HG03135 (cell line): ENCODE results near the gene NFE2.
"Not testable (repeated sequence)": the region's sequence is repeated elsewhere in the genome, so short reads cannot be mapped to it uniquely, and the experiment has no call there.

ENCODE experiments used
- ATAC-seq: cut with Tn5 transposase; IDR thresholded peaks from one replicate; pipeline ENCODE4 v1.9.1; 2021; ENCODE audit warnings: mild to moderate bottlenecking, moderate library complexity; ENCODE audit not compliant: unreplicated experiment

Gene NFE2

GRCh38 chr12:54300732-54301427, at the start of gene NFE2:
NFE2 (minus strand) TSS chr12:54301015; CDS start chr12:54295248, 5,767 bp downstream.
- ATAC-seq: no peak

DNA sequence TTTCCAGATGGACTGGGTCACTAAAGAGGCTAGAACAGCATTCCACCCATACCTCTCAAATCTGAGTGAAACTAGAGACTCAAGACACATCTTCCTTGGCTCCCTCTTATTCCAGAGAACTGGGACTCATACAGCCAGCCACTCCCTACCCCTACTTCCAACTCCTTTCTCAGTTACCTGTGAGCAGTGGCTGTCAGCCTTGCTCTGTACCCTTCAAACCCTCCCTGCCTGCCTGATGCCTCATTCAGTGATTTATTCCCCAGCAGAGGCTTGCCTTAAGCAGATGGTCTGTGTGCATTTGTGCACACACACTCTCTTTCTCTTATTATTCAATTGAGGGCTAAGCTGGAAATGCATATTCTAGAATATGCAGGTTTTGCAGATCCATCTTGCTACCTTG, 48.9 kb upstream of the NFE2 start:
- no peak for ATAC-seq

- ATAC-seq: no peak
These were observed 48.2 kb upstream of the NFE2 start for GRCh38 chr12:54349036-54349435.

DNA sequence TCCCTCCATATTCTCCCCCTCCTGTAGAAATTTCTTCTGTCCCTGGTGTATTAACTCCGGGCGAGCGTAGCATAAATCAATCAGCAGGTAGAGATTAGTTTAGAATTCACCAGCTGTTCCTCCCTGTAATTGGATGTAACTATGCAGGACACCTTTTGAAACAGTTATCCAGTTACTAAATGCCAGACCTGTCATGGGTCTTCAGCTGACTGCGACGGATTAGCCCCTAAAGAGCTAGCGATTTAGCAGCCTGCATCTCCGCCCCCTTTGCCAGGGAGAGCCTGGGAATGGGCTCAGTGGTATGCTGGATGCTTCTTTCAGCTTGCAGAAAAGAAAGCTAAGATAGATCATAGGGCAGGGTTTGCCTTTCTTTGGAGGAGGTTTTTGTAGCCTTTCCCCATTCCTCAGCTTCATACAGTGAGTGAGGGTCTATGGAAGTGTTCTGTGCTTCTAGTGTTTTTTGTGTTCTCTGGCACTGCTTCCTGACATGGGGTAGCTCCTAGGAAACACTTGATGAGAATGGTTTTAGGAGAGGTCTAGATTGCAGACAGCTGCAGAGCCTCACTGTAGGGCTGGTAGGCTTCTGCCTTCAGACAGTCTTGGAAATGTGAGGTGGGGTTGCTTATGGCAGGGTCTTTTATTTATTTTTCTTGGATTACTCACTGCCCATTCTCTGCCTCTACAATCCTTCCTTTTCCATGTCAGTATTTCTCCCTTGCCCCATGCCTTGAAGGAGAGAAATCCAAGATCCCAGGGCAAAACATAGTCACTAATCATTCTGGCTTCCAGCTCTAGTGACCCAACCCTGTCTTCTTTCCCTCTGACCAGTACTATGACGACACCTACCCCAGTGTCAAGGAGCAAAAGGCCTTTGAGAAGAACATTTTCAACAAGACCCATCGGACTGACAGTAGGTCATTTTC, 40.8 kb upstream of the NFE2 start:
- no peak for ATAC-seq

GRCh38 chr12:54340846-54341245, 40.0 kb upstream of the NFE2 start:
- no peak for ATAC-seq

- ATAC-seq: no peak
These were observed 38.0 kb upstream of the NFE2 start for GRCh38 chr12:54338698-54339296.

DNA sequence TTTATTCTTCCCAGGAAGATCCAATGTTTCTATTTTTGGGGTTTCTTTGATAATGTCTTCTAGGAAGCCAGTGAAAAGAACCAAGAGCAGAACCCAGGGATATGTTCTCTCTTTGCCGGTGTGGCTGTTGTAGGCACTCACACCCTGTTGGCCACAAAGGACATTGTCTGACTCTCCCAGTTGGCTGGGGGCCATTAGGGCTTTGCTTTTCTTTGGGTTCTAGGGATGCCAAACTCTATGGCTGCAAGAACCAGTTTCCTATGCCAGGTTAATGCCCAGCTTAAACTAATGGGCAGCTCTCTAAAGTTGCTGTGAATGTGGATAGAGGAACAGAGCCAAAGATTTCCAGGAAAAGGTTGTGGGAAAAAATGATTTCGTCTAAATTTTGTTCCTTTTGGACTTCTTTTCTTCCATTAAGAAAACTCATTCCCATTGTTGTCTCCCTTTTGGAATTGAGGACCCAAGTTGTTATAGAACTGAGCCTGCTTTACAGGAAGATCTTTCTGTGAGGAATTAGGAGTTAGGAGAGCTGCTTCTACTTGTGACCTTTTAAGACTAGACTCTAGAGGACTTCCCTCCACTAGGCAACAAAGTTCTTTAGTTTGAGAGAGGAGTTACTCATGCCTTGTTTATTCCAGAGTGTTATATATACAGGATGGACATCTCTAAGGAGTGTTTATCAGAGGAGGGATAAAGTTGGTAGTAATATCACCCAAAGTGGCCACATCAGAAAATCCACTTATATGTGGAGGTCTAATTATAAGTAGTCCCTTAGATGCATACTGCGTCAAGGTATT, 37.2 kb upstream of the NFE2 start:
- ATAC-seq: no peak

DNA sequence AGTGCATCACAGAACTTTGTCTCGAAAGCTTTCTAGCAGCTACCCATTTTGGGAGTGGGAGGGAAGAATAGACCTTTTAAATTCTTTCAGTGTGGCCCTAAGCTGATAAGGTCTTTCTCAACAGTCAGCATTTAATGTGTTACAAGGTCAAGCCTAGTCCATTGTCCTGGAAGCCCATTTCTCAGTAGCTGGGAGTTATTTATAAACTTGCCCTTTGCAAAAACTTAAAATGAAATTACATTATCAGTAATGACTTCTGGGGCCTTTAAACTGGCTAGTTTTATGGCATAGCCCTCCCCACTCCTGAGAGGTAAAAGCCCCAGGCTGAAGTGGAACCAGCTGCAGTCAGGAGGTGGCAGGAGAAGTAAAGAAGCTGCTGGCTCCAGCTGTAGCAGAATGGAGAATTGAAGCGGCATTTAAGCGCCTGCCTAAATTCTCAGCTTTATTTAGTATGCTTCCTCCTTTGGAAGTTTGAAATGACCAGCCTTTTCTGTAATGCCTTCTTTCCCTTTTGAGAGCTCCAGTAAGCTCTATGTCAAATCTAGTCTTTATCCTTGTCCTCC, 36.5 kb upstream of the NFE2 start:
- no peak for ATAC-seq

GRCh38 chr12:54333420-54334034, 32.7 kb upstream of the NFE2 start:
- ATAC-seq: no peak

DNA sequence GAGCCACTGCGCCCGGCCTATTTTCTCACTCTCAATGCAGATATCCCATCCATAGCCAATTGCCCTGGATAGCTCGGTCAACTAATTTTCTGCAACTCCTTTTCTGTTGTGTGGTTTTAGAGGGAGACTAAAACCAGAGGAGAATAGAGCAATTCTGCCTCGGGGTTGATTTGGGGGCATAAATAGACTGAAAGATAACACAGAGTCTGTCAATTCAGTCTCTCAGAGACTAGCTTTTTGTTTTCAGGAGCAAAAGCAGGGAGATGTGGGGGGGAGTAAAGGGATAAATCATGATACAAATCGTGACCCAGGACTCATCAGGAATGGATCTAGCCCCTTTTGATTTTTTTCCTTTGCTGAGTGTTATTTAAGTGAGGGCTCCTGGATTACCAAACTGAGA, 30.6 kb upstream of the NFE2 start:
- ATAC-seq: no peak

GRCh38 chr12:54330442-54330841, 29.6 kb upstream of the NFE2 start:
- no peak for ATAC-seq

GRCh38 chr12:54329759-54330158, 28.9 kb upstream of the NFE2 start:
- no peak for ATAC-seq

GRCh38 chr12:54328595-54329337, 28.0 kb upstream of the NFE2 start:
- no peak for ATAC-seq

DNA sequence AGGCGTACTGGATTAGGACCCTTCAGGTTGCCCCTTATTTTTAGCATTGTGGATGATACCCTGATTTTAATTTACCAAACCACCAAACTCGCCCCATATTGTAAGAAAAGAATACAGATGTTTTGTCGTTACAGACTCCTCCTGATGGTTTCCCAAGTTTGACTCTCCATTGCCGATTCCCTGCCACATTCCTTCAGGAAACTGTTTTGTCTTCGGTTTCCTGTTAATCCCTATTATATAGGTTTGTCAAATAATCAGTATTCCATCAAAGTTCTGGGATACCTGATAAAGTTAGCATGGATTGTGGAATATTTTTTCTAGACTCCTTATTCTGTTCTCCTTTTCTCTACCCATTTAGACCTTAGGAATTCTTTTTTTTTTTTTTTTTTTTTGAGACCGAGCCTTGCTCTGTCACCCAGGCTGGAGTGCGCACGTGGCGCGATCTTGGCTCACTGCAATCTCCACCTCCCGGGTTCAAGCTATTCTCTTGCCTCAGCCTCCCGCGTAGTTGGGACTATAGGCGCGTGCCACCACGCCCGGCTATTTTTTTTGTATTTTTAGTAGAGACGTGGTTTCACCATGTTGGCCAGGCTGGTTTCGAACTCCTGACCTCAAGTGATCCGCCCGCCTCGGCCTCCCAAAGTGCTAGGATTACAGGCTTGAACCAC, 24.8 kb upstream of the NFE2 start:
- ATAC-seq: not testable (repeated sequence)

- peak; percentile 99 for ATAC-seq
These were observed 24.0 kb upstream of the NFE2 start, which contains the start of gene COPZ1 for GRCh38 chr12:54324617-54325441. COPZ1 (plus strand) TSS chr12:54325131; CDS start chr12:54325164, 33 bp downstream.

DNA sequence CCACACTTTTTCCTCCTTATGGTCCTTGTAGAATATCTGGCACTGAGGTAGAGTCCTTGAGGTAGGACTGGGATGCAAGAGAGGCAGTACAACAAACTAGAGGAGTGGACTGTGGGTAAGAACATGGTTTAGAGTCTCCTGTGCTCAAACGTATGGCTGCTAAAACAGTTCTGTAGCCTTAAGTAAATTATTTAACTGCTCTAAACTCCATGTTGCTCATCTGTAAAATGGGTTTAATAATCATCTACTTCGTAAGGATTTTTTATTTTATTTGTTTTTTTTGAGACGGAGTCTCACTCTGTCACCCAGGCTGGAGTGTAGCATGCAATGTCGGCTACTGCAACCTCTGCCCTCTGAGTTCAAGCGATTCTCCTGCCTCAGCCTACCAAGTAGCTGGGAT, 20.5 kb upstream of the NFE2 start:
- ATAC-seq: no peak

- not testable (repeated sequence) for ATAC-seq
These were observed 11.5 kb upstream of the NFE2 start for GRCh38 chr12:54312309-54312708.

DNA sequence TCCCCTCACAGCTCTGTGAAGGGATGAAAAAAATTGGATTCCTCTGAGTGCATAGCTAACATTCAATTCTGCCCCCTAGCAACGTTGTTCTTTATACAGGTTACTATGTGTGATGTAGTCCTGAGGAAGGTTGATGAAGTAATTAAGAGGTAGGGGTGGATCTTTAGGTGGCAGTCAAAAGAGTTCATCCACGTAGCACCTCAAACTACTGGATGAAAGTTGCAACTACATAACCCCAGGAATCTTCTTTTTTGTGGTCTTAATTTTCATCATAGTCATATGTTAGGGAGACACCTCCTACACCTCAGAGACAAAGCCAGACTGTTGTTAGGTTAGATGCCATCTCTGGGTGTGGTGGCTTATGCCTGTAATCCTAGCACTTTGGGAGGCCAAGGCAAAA, 10.2 kb upstream of the NFE2 start:
- no peak for ATAC-seq
